Measurements from ENCODE around the gene RASSF8.

GRCh38 chr12:26127404-26127803 lies 168.9 kb downstream of the RASSF8 start:
- no peak for TF ChIP-seq EP300 (IDR thresholded peaks at IDR 0.05; ENCODE audit: borderline replicate concordance)
- no peak for TF ChIP-seq RAD21 (IDR thresholded peaks at IDR 0.05; ENCODE audit: low read depth)
- no peak for TF ChIP-seq TCF12 (IDR thresholded peaks at IDR 0.05; ENCODE audit: low read depth)
- no peak for TF ChIP-seq REST (IDR thresholded peaks at IDR 0.05; ENCODE audit: low read depth)
- TF ChIP-seq YY1 (IDR thresholded peaks at IDR 0.05; ENCODE audit: low read depth): no peak
- TF ChIP-seq TEAD4 (IDR thresholded peaks at IDR 0.05): no peak
- TF ChIP-seq CREB1 (IDR thresholded peaks at IDR 0.05; ENCODE audit: low read depth): no peak
- TF ChIP-seq EGR1 (IDR thresholded peaks at IDR 0.05): no peak
- TF ChIP-seq USF1 (IDR thresholded peaks at IDR 0.05): no peak
- no peak for TF ChIP-seq NFIC (IDR thresholded peaks at IDR 0.05)
- TF ChIP-seq TAF1 (IDR thresholded peaks at IDR 0.05; ENCODE audit: low read depth): no peak

Measured in Ishikawa (cell line).